GM06990 (cell line): ENCODE measurements around the gene FBXO24.

Experiments
- DNase-seq: peaks from one replicate; pipeline ENCODE4 v3.0.0-alpha.2; 2011; ENCODE audit not compliant: insufficient read length; ENCODE audit errors: extremely low read depth
- H3K27me3 ChIP-seq: replicated peaks from 2 replicates; pipeline ENCODE4 v1.6.0; 2011; ENCODE audit warnings: low read length; ENCODE audit not compliant: control insufficient read depth, insufficient read depth
- H3K36me3 ChIP-seq: 2 replicates; pipeline ENCODE4 v1.5.1; 2011; ENCODE audit warnings: low read length; ENCODE audit not compliant: control insufficient read depth, insufficient read depth
- H3K4me3 ChIP-seq: replicated peaks from 2 replicates; pipeline ENCODE4 v1.5.1; 2011; ENCODE audit warnings: low read depth, mild to moderate bottlenecking, control low read depth, low read length
- TF ChIP-seq, protein P1 (sequence below): IDR thresholded peaks from 2 replicates; pipeline ENCODE4 v1.5.1; 2011; ENCODE audit warnings: low read length, control low read depth, mild to moderate bottlenecking, inconsistent platforms; ENCODE audit not compliant: insufficient read depth, poor library complexity, severe bottlenecking

The FBXO24 gene

DNA sequence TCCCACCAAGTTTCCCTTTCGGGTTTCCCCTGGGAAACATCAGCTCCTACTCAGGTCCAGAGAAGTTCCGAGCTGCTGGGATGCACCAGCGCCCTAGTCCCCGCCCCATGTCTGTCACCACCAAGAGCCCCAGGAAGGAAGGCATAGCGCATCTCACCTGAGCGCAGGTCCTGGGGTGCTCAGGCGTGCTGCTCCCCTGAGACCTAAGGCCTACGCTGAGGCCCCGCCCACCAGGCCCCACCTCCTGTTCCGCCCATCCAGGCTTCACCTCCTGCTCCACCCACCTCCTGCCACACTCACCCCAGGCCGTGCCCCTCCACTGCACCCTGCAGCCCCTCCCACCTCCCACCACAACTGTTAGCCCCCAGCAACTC, 56.4 kb downstream of the FBXO24 start:
- no peak overlapping the region for H3K4me3 ChIP-seq

DNA sequence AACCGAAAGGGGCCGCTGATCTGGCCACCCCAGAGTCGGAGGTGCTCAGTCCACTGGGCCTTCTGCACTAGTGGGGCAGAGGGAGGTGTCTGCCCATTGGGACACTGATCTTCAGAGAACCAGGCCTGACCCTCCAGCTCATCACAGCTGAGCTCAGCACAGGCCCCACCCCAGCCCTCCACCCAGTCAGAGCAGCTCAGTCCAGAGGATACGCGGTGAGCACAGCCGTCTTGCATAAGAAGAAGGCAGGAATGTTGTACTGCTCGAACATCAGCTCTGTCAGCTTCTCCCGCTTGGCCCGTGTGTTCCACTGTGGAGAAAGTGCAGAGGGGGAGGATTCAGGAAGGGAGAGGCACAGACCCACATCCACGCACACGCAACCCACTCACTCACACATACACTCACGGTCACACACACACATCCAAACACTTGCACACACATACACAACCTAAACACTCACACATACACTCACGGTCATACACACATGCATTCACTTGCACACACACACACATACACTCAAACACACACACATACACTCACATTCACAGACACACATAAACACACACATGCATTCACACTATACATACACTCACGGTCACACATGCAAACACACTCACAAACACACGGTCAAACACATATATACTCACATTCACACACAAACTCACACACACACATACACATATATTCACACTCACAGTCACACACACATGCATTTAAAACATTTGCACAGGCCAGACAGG, 63.9 kb downstream of the FBXO24 start:
- Histone ChIP-seq H3K27me3 (no peaks in the 10 kb centered on the region; the same call in none of the 2 replicates), H3K36me3 (no peaks in the 10 kb centered on the region), H3K4me3 (no peak overlapping the region)
- TF ChIP-seq, protein P1, sequence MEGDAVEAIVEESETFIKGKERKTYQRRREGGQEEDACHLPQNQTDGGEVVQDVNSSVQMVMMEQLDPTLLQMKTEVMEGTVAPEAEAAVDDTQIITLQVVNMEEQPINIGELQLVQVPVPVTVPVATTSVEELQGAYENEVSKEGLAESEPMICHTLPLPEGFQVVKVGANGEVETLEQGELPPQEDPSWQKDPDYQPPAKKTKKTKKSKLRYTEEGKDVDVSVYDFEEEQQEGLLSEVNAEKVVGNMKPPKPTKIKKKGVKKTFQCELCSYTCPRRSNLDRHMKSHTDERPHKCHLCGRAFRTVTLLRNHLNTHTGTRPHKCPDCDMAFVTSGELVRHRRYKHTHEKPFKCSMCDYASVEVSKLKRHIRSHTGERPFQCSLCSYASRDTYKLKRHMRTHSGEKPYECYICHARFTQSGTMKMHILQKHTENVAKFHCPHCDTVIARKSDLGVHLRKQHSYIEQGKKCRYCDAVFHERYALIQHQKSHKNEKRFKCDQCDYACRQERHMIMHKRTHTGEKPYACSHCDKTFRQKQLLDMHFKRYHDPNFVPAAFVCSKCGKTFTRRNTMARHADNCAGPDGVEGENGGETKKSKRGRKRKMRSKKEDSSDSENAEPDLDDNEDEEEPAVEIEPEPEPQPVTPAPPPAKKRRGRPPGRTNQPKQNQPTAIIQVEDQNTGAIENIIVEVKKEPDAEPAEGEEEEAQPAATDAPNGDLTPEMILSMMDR, result no peak
- no peak for DNase-seq

More for the DNA sequence above, 56.4 kb downstream of the FBXO24 start:
- H3K36me3 ChIP-seq, result no peaks in the 10 kb centered on the region
- no peaks in the 10 kb centered on the region; the same call in none of the 2 replicates for H3K27me3 ChIP-seq
- TF ChIP-seq, protein P1, result no peak
- DNase-seq, result peak; percentile 70
